Posterior vena cava (tissue), 2 donors: ENCODE data around the gene UBAC2. TPM values are rescaled to one million over a fixed set of nuclear protein-coding genes. Genes with fewer than 3 reads are reported as not detected.

Source experiments
- DNase-seq: peaks from one replicate; pipeline ENCODE4 v3.0.0-alpha.2; 2020; ENCODE audit warnings: low spot score
- intact Hi-C, 2 donors: fragments of 100-400 bp; cut with DNase I; formaldehyde crosslinking; loops; one replicate each; pipeline versions ENCODE4 v1.14.1 to v1.14.2; 2022 to 2023
- total RNA-seq, 2 donors: library from RNA; stranded (reverse); fragmentation: NEBNext Ultra II Directional; extraction: Animal tissue kit (Norgen Biotek cat#: 25700); gene quantifications; one replicate each; pipeline ENCODE4 v1.2.1, GENCODE V29; 2021
- donor health status: DM: yes; HTN: yes; CAD: no.
- donor health status: DM: yes; HTN: yes; CAD: no.

The UBAC2 gene
- total RNA-seq, 2 donors from 2014 or later = 38.2 to 41.4 TPM

DNA sequence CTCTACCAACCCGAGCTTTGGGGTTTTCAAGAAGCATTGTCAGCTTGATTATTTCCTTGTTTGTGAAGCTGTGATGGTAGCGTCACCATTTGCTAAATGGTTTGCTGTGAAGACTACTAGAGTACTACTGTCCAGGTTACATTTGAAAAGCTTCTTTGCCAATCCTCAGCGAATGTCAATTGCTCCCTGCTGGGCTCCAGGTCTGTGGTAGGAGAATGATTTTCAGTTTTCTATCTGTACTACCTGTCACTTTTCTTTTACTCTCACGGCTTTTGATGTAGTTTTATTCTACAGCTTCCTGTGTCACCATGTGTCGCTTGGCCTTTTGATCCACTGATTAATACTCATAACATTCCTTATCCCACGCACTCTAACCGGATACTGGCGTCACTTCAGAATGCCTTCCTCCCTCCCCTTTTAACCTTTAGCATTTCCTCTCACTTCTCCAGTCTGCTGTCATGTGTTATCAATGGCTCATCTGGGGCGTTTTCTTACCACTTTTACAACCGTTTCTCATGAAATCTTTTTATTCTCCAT lies 114.1 kb downstream of the UBAC2 start:
- intact Hi-C loops = no loop called here
- no peak for DNase-seq

DNA sequence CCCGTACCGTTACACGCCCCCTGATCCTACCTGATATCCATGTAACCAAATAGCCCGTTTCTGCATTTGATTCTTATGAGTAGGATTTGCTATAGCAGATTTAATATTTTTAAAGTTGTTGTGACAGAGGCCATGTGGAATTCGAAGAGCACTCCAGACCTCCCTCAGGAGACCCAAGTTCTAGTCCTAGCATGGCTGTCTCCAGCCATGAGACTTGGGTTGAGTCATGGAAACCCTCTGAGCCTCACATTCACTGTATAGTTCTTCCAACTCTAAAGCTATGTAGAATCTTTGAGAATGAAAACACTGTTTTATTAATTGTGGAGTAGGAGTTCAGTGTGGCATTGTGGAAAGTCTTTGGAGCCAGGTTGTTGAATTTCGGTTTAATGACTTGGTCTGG lies 114.5 kb downstream of the UBAC2 start:
- intact Hi-C loops = no loop called here
- DNase-seq = no peak

DNA sequence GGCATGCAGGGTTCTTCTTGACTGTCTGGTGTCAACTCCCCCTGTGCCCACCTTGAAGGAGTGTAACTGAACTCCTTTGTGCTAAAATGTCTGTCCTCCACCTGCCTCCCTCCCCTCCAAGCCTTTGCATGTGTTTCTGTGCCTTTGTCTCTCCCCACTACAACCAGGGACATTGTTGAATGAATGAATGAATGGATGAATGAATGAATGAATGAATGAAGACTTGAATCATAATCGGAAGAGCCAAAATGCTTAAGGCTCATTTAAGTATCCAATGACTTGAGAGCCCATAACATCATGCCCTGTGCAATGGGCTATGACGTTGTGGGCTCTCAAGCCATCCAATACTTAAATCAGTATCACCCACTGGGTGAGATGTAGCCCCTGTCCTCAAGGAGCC lies 115.6 kb downstream of the UBAC2 start:
- intact Hi-C loops = no loop called here
- no peak for DNase-seq

DNA sequence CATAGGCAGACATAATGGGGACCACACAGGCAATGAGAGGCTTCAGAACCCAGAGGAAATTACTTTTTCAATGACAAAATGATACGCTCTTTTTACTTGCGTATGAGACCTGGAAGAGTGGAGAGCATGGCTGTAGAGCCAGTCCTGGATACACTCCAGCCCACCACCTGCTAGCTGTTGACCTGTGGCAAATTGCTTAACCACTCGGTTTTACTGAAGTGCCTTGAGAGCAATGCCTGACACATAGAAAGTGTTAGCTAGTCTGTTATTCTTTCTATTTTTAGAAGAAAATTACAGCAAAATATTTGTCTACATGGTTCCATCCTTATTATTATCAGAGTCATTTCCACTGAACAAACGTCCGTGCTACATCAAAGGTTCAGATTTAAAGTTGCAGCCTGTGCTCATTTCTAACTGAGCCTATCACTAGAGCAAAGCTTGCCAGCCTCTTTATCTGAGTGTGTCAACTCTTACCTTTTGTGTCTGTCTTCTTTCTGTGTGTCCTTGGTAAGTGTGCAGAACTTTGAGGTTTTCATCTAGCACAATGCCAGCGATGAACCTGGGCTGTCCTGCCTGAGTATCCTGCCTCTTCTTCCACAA lies 116.1 kb downstream of the UBAC2 start:
- intact Hi-C loops = no loop called here
- no peak for DNase-seq

DNA sequence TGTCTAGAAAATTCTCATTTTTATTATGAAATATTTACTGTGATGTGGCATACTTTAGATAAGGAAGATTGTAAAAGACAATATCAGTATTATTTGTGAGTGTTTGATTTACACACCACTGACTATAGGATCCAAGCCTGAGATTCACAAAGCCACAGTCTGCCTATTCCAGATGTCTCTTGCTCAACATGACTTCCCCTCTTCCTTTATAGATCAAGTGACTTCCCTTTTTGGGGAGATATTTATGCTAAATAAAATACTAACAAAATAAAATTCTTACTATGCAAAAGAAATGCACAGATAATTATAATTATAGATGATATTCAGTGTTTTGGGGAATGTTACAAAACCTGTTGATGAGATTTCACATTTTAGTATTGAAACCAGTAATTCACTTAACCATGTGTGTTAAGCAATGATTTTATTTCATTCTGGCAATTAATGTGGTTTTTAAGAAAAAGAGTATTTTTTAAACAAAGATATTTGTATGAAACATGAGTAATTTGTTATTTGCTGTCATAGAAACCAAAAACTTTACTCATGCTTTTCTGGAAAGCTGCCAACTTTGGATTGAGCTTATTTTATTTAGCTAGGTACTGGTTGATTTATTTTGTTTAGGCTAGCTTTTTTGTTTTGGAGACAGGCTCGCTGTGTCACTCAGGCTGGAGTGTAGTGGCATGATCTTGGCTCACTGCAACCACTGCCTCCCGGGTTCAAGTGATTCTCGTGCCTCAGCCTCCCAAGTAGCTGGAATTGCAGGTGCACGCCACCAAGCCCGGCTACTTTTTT lies 120.2 kb downstream of the UBAC2 start:
- intact Hi-C loops = no loop called here
- DNase-seq = no peak

DNA sequence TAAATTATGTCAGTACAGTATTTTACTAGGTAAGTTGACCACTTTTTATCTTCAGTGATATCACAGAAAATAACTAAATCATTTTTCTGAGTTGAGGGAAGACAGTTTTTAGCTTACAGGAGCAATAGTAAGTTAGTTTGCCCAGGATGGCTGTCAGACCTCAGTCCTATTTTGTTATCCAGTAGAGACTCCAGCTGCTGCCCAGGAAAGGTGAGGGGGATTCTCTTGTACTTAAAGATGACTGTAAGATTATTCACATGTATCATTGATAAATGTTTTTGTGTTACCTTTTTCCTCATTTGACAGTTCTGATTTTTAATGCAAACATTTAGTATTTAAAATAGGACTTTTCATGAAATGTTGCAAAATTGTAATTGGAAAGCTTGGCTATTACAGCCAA lies 121.1 kb downstream of the UBAC2 start:
- intact Hi-C loops = no loop called here
- no peak for DNase-seq

DNA sequence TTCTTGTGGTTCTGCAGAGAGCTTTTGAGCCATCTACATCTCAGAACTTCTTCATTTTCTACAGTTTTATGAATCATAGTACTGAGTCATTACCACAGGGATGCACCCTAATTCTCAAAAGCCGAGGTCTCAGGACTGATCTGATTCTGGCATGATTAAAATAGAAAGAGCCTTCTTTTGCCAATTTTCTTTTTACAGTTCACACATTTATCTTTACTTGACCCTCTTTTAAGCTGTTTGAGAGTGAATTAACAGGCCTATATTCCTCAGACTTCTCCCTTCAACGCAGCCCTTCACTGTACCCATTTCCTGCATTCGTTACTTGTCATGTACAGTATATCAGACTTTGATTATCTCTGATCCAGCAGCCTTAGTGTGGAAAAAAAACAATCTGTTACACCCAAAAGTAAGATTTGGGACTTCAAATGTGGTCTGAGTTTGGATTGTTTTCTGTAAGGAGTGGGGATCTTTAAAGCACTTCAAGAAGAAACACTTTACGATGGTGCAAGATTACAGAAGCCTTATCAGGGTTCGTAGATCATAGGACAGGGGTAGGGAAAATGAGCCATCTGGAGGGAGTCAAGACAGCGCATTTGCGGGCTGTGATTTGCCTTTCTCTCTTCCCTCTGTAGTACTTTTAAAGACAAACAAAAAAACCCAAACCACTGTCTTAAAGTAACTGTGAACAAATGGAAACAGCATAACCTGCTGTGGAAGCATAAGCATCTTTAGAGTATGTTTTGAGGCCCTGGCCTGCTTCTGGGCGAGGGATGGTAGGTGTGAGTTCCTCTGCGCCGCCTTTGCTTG lies 121.8 kb downstream of the UBAC2 start:
- intact Hi-C loops = no loop called here
- no peak for DNase-seq

DNA sequence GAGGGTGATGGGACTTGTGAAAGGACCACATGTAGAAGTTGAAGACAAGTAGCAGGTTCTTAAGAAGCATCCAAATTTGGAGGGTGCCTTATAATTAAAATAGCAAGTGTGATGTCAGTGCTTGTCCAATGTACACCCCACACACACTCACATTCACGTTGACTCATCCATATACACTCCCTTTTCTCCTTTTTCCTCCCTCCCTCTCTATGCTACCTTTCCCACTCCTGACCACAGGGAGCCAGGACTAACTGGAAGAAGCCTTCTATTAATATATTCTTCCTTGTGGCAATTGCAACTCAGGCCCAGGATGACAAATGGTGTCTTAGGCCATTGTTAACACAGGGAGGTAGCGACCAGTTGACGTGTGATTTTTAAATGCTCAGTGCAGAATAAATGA lies 122.8 kb downstream of the UBAC2 start:
- intact Hi-C loops = no loop called here
- no peak for DNase-seq

DNA sequence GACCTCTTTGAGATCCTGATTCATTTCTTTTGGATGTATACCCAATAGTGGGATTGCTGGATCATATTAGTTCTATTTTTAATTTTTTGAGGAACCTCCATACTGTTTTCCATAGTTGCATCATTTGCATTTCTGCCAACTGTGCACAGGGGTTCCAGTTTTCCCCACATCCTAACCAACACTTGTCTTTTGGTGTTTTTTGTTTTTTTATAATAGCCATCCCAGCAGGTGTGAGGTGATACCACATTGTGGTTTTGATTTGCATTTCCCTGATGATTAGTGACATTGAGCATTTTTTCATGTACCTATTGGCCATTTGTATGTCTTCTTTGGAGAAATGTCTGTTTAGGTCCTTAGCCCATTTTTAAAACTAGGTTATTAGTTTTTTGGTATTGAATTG lies 125.4 kb downstream of the UBAC2 start:
- intact Hi-C loops = no loop called here
- DNase-seq = no peak

DNA sequence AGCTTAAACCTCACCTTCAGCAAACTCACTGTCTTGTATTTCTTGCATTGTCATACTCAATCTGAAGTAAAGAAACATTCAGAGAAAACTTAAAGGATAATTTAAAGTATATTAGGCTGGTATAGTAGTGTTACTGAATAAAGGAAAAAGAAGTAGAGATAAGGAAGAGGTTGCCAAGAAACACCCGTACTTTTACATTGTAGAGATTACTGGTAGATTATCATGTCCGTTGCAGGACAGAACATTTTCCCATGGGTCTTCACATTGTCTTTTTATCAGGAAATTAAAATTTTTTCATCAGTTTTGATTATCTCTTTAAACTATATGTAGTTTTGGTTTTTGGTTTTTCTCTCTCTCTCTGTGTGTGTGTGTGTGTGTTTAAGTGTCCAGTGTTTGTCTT lies 126.5 kb downstream of the UBAC2 start:
- intact Hi-C loops = no loop called here
- DNase-seq = no peak

DNA sequence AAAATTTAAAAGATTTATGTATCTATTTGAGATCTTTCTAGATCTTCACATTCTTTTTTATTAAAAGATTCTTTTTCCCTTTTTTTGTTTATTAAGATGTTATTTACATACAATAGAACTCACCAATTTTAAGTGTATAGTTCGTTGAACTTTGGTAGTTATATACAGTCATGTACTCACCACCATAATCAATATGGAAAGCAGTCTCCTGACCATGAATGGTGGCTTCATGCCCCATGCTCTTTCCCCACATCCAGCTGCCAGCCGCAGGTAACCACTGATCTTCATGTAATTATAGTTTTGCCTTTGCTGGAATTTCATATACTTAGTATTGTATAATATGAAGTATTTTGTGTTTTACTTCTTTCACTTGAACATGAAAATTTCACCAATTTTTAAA lies 127.1 kb downstream of the UBAC2 start:
- intact Hi-C loops = no loop called here
- DNase-seq = no peak

DNA sequence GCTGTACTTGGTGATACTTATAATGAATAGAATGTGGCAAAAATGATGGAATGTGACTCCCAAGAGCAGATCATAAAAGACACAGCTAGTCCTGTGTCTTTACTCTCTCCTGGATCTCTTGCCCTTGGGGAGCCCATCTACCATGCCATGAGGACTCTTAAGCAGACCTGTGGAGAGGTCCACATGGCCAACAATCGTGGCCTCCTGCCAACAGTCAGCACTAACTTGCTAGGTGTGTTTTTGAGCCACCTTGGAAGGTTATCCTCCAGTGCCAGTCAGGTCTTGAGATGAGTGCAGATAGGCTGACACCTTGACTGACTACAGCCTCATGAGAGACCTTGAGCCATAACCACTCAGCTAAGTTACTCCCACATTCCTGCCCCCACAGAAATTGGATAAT lies 128.8 kb downstream of the UBAC2 start:
- no peak for DNase-seq
- intact Hi-C loops = no loop called here

DNA sequence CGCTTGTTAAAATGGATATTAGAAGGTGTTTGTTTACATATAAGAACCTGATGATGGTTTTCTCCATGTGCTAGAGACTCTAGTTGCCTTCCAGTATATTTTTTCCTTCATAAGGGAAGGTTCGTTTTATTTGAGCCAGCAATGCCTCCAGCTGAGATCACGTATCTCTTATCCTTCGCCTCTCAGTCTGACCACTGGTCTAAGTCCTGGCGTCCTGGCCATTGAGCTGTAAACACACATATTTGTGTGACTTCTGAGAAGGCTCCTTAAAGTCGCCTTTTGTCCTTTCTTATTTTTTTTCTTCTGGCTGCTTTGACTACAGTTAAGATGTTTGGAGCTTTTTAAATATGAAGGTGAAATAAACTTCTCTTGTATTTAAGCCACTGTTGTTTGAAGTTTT lies 130.3 kb downstream of the UBAC2 start:
- no peak for DNase-seq
- intact Hi-C loops = no loop called here

DNA sequence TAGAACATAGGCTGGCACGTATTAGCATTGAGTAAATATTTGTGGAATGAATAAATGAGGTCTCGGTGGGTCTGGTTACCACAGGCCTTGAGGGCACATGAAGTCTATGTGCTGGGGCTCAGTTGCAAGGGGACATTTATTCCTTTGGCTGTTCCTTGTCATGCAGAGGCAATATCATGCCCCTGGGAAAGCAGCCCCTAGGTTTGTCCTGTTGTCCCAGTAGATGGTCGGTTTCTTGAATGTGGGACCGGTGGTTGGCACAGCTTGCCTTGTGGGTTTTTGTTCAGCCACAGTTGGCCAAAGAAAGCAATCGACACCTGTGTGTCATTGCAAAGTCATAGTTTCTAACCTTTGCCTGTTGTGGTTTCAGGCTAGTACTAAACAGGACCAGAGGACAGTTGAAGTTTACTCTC lies 131.2 kb downstream of the UBAC2 start:
- DNase-seq = no peak
- intact Hi-C loops = no loop called here

DNA sequence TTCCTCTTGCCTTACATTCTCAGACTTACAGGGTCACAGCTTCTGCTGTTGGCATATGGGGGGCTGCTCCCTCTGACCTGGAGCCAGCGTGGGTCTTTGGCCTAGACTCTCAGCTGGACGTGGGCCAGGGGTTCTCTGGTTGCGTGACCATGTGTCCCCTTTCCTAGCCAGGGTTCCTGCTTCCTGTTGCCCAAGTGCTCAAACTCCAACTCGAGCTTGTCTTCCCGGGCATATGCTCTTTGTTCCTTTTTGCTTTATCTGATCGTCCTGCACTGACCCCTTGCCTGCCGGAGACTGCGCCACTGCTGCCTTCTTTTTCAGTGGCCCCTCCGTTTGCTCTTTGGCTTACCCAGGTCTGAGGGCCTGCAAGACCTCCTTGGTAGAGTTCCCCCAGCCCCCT lies 131.8 kb downstream of the UBAC2 start:
- no peak for DNase-seq
- intact Hi-C loops = no loop called here

DNA sequence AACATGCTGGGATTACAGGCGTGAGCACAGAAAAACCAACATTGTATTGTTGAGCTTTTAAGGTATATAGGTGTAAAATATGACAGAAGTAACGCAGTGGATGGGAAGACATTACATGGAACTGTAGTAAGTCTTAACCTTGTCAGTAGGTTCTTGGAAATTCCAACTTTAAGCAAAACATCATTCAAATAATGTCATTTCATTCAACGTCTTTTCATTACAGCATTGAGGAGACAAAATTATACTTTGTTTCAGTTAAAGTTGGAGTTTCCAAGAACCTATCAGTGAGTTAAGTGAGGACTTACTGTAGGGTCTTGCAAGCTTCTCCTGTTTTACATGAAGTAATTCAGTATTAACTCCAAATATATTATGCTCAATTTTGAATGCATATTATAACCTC lies 133.6 kb downstream of the UBAC2 start:
- intact Hi-C loops = no loop called here
- DNase-seq = no peak

DNA sequence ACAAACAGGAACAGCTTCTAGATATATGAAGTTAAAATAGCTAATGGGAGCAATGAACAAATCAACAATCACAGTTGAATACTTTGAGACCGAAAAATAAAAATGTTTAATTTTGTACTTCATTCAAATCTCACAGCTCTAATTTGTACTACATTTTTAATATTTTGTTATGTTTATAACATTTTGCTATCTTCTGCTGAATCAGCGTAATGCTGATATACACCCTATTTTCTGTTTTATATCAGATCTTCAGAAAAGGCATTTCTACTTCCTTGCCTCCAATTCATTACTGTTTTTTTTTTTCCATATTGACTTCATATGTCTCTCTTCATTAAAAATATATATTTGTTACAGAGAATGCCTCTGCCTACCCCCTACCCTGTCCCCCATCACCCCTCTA lies 134.4 kb downstream of the UBAC2 start:
- no peak for DNase-seq
- intact Hi-C loops = no loop called here

DNA sequence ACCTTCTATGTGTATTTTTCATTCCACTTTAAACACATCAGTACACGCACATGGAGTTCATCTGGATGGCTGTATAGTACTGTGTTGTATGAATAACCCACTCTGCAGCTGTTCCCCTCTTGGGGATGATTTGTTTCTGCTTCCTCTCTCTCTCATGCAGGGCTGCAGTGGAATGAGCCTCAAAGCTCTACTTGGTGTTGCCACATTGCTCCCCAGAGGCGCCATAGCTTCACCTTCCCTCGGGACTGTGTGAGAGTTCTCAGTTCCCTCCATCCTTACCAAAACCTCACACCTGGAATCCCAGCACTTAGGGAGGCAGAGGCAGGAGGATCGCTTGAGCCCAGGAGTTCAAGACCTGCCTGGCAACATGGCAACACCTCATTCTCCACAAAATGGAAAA lies 134.9 kb downstream of the UBAC2 start:
- no peak for DNase-seq
- intact Hi-C loops = no loop called here

DNA sequence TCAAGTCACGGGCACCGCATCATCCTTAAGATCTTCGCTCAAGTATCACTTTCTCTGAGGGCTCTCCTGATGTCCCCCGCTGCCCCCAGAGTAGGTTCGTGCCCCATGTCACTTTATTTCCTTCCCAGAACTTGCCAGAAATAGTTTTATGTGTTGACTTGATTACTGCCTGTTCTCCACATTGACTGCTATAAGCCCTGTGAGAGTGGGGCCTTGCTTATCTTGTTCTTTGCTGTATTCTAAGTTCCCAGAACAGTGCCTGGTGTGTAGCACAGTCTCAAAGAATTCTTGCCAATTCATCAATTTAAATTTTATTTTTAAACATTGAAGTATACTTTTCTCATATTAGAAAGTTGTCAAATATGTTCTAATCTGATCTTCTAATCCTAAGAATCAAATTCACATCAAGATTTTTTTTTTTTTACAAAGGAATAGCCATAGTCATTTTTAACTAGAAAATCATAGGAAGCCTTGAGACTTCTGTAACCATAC lies 138.6 kb downstream of the UBAC2 start:
- DNase-seq = no peak
- intact Hi-C loops = no loop called here

DNA sequence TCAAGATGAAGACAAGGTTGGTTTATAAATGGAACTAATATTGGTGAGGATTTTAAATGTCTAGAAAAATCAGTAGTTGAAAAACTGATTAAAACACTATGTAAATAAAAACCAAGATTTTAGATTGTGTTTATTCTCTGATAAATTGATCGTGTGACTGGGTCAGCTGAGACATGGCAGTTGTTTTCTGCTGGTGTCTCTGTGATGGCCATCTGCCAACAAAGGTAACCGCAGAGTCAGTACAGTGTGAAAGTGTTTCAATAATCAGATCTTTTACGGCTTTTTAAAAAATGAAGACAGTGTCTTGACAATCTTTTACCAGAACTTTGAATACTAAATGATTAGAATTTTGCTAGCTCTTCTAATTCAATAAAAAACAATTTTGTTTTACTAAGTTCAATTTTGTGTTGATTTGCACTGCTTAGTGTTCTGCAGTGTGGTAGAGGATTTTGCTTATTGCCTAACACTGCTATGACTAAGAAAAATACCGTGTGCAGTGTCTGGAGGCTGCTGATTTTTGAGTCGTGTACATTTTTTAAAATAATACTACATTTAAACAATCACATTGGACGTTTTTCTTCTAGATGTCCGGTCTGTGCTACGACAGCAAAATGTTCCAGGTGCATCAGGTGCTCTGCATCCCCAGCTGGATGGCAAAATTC lies 139.2 kb downstream of the UBAC2 start:
- intact Hi-C loops = no loop called here
- DNase-seq = no peak
